Endothelial cell of umbilical vein (primary cell): ENCODE data around the gene RAD18. TPM values are rescaled to one million over a fixed set of nuclear protein-coding genes. Genes with fewer than 3 reads are reported as not detected.

ENCODE experiments used
- BruUV-seq: library from RNA; stranded (reverse); fragments of 400-500 nt; replicated peaks from 2 replicates; lab custom pipeline; 2021; lab: Mats Ljungman, UMichigan
- CTCF ChIA-PET: fragments of 300-600, 350-600 bp; sonication (Branson Sonifier 250); formaldehyde crosslinking; loops from one replicate; lab custom pipeline; 2021; ENCODE audit warnings: antibody characterized with exemption, inconsistent platforms; lab: Charles Lee
- POLR2A ChIA-PET: fragments of 300-600, 350-600 bp; sonication (Branson Sonifier 250); formaldehyde crosslinking; loops from one replicate; lab custom pipeline; 2021; ENCODE audit warnings: antibody characterized with exemption, inconsistent platforms; lab: Charles Lee
- DNase-seq: peaks from one replicate; pipeline ENCODE4 v3.0.0-alpha.2; 2011; ENCODE audit warnings: low read depth, low spot score
- FAIRE-seq: peaks from 2 replicates; lab custom pipeline; 2011; peaks lifted over from hg19 to GRCh38; lab: Jason Lieb, UNC
- H2AFZ ChIP-seq: 2 replicates; pipeline ENCODE4 v1.6.0; 2012; ENCODE audit warnings: low read depth, low read length, control low read depth, inconsistent platforms
- H3K27ac ChIP-seq: 2 replicates; pipeline ENCODE4 v1.5.1; 2011; ENCODE audit warnings: low read depth, mild to moderate bottlenecking, control low read depth, low read length, moderate library complexity; ENCODE audit not compliant: insufficient read depth
- H3K27me3 ChIP-seq, 2 experiments: 2 replicates each; pipeline versions ENCODE4 v1.6.0 to v1.6.1; 2011; ENCODE audit warnings: low read length in 2 of 2, mixed read lengths in 1 of 2; ENCODE audit not compliant: control insufficient read depth in 2 of 2, insufficient read depth in 2 of 2
- H3K36me3 ChIP-seq, 2 experiments: 2 replicates in 1 of 2; 3 replicates in 1 of 2; pipeline ENCODE4 v1.5.1; 2011; ENCODE audit warnings: low read length in 2 of 2, mild to moderate bottlenecking in 1 of 2, moderate library complexity in 1 of 2; ENCODE audit not compliant: control insufficient read depth in 2 of 2, insufficient read depth in 2 of 2; ENCODE audit errors: extremely low read depth in 1 of 2
- H3K4me1 ChIP-seq: 3 replicates; pipeline ENCODE4 v1.5.1; 2011; ENCODE audit warnings: mild to moderate bottlenecking, low read length; ENCODE audit not compliant: control insufficient read depth, insufficient read depth; ENCODE audit errors: extremely low read depth
- H3K4me2 ChIP-seq: 2 replicates; pipeline ENCODE4 v1.6.1; 2011; ENCODE audit warnings: low read length, control low read depth, mixed read lengths; ENCODE audit not compliant: insufficient read depth
- H3K4me3 ChIP-seq, 3 experiments: fragments of 200-600 bp in 1 of 3; sonication (generic), shearing (Covaris generic) in 1 of 3; replicated peaks in 1 of 3; 2 replicates each; pipeline ENCODE4 v1.5.1; 2011 to 2016; ENCODE audit warnings: control low read depth in 3 of 3, low read length in 3 of 3, mild to moderate bottlenecking in 2 of 3, inconsistent platforms in 1 of 3, low read depth in 1 of 3, moderate library complexity in 1 of 3; ENCODE audit not compliant: insufficient read depth in 1 of 3
- H3K79me2 ChIP-seq: 2 replicates; pipeline ENCODE4 v1.6.0; 2012; ENCODE audit warnings: low read length, inconsistent platforms; ENCODE audit not compliant: control insufficient read depth, insufficient read depth
- H3K9ac ChIP-seq: replicated peaks from 2 replicates; pipeline ENCODE3; 2011; ENCODE audit warnings: low read length, control low read depth; ENCODE audit not compliant: insufficient read depth; ENCODE audit errors: extremely low read depth
- H3K9me1 ChIP-seq: replicated peaks from 3 replicates; pipeline ENCODE4 v1.6.0; 2011; ENCODE audit warnings: mild to moderate bottlenecking, low read length; ENCODE audit not compliant: control insufficient read depth, insufficient read depth; ENCODE audit errors: extremely low read depth
- H3K9me3 ChIP-seq: replicated peaks from 2 replicates; pipeline ENCODE4 v1.5.1; 2012; ENCODE audit warnings: low read length, inconsistent platforms; ENCODE audit not compliant: control insufficient read depth, insufficient read depth
- H4K20me1 ChIP-seq: replicated peaks from 2 replicates; pipeline ENCODE3; 2011; ENCODE audit warnings: mild to moderate bottlenecking, low read length; ENCODE audit not compliant: control insufficient read depth, insufficient read depth; ENCODE audit errors: extremely low read depth
- EZH2 ChIP-seq: IDR thresholded peaks from 2 replicates; pipeline ENCODE4 v1.6.1; 2012; ENCODE audit warnings: borderline replicate concordance, low read depth, mild to moderate bottlenecking, moderate library complexity, low read length, inconsistent platforms; ENCODE audit not compliant: severe bottlenecking
- FOS ChIP-seq: IDR thresholded peaks from 2 replicates; pipeline ENCODE4 v1.6.1; 2011; ENCODE audit warnings: mild to moderate bottlenecking, low read length, moderate library complexity, borderline replicate concordance; ENCODE audit not compliant: insufficient read depth
- GATA2 ChIP-seq: IDR thresholded peaks from 2 replicates; pipeline ENCODE4 v1.7.0; 2011; ENCODE audit warnings: low read depth, mild to moderate bottlenecking, moderate library complexity, mixed read lengths, low read length; ENCODE audit not compliant: insufficient read length, insufficient read depth
- JUN ChIP-seq: IDR thresholded peaks from 2 replicates; pipeline ENCODE4 v1.6.1; 2011; ENCODE audit warnings: borderline replicate concordance, low read depth; ENCODE audit not compliant: insufficient read length, insufficient read depth
- MAX ChIP-seq: IDR thresholded peaks from 2 replicates; pipeline ENCODE4 v1.6.1; 2011; ENCODE audit not compliant: insufficient read depth, insufficient read length
- MYC ChIP-seq: IDR thresholded peaks from one replicate; pipeline ENCODE4 v1.6.1; 2011; ENCODE audit warnings: mild to moderate bottlenecking, low read depth, low read length
- POLR2A ChIP-seq: IDR thresholded peaks from 2 replicates; pipeline ENCODE4 v1.6.1; 2012; ENCODE audit warnings: low read depth, mild to moderate bottlenecking, control low read depth, low read length
- POLR2AphosphoS5 ChIP-seq: IDR thresholded peaks from 2 replicates; pipeline ENCODE4 v1.6.1; 2012; ENCODE audit warnings: low read depth, mild to moderate bottlenecking, control low read depth, low read length, moderate library complexity; ENCODE audit not compliant: insufficient read depth
- dilution Hi-C: fragments of 300-500 bp; cut with MboI; formaldehyde crosslinking; loops from one replicate; pipeline ENCODE4 v1.15.0; 2019; ENCODE audit warnings: low sequenced_read_pairs; ENCODE audit not compliant: extremely low pct_ligation_motif_present
- intact Hi-C: fragments of 100-400 bp; cut with micrococcal nuclease; formaldehyde crosslinking; loops from one replicate; pipeline ENCODE4 v1.10.0; 2022
- polyA plus RNA-seq, 4 experiments: library from polyadenylated mRNA; depleted of rRNA in 3 of 4; stranded (reverse) in 3 of 4; unstranded in 1 of 4; fragments of >200 nt; gene quantifications; 2 replicates each; pipeline versions ENCODE4 v1.2.1 to v1.2.3, GENCODE V29; 2011 to 2012; ENCODE audit warnings: missing spikeins in 1 of 4
- total RNA-seq: library from RNA; stranded (reverse); gene quantifications from 2 replicates; pipeline ENCODE4 v1.2.3, GENCODE V29; 2021
- TF ChIP-seq, protein P1 (sequence below), 2 donors: IDR thresholded peaks; 1 replicate in 1 of 2; 2 replicates in 1 of 2; pipeline ENCODE4 v1.5.1; 2011; ENCODE audit warnings: low read length in 2 of 2, mild to moderate bottlenecking in 2 of 2, moderate library complexity in 2 of 2, control low read depth in 1 of 2, inconsistent platforms in 1 of 2, low read depth in 1 of 2; ENCODE audit not compliant: insufficient read depth in 1 of 2; ENCODE audit errors: extremely low read depth in 1 of 2

The RAD18 gene
- total and polyA plus RNA-seq, 2 donors (not counting 3 experiments of a cell fraction or from before 2014, with no cell fraction given): 7.9 to 23.8 TPM

GRCh38 chr3:8841472-8841871 is 121.8 kb downstream of the RAD18 start:
- intact Hi-C loops: no loop called here
- Histone ChIP-seq H3K4me3 (no peak overlapping the region), H3K9me3 (no peaks in the 10 kb centered on the region), H4K20me1 (no peaks in the 10 kb centered on the region), H3K4me1 (peaks cover 6% of the 10 kb centered on the region), H2AFZ (no peak overlapping the region), H3K79me2 (no peaks in the 10 kb centered on the region), H3K9ac (no peak overlapping the region), H3K27ac (no peak overlapping the region), H3K4me2 (no peak overlapping the region), H3K36me3 (no peaks in the 10 kb centered on the region), H3K9me1 (no peaks in the 10 kb centered on the region), H3K27me3 (no peaks in the 10 kb centered on the region)
- no TSS peak for BruUV-seq
- FAIRE-seq: no peak
- no peak for DNase-seq
- ChIA-PET POLR2A (no interaction called here), CTCF (interaction anchor here (1.9 kb wide), 1 partner anchor 72 kb away, joined by 6 read pairs; the partner anchor contains the start of gene OXTR)
- dilution Hi-C loops: no loop called here
- TF ChIP-seq POLR2A (no peak), MAX (no peak), POLR2AphosphoS5 (no peak), JUN (no peak), GATA2 (no peak), MYC (no peak)

- CTCF ChIA-PET: interaction anchor here (0.6 to 1.9 kb wide), 4 partner anchors 9 to 71 kb away, joined by 3 to 6 read pairs (median 4); partner anchors contain the start of gene OXTR
- H3K4me2 ChIP-seq: no peak overlapping the region
- no TSS peak for BruUV-seq
These were observed 122.7 kb downstream of the RAD18 start for GRCh38 chr3:8840556-8840955.

More at GRCh38 chr3:8840556-8840955, 122.7 kb downstream of the RAD18 start:
- Histone ChIP-seq H3K4me3 (no peak overlapping the region), H3K27ac (no peak overlapping the region), H3K9me3 (no peaks in the 10 kb centered on the region), H3K9ac (no peak overlapping the region), H3K36me3 (no peaks in the 10 kb centered on the region), H3K79me2 (no peaks in the 10 kb centered on the region), H4K20me1 (no peaks in the 10 kb centered on the region), H3K9me1 (no peaks in the 10 kb centered on the region), H2AFZ (no peak overlapping the region), H3K27me3 (no peaks in the 10 kb centered on the region), H3K4me1 (no peaks in the 10 kb centered on the region)
- dilution Hi-C loops: no loop called here
- TF ChIP-seq GATA2 (no peak), EZH2 (no peak), MYC (no peak), POLR2AphosphoS5 (no peak), POLR2A (no peak), FOS (no peak), MAX (no peak)
- TF ChIP-seq, protein P1, sequence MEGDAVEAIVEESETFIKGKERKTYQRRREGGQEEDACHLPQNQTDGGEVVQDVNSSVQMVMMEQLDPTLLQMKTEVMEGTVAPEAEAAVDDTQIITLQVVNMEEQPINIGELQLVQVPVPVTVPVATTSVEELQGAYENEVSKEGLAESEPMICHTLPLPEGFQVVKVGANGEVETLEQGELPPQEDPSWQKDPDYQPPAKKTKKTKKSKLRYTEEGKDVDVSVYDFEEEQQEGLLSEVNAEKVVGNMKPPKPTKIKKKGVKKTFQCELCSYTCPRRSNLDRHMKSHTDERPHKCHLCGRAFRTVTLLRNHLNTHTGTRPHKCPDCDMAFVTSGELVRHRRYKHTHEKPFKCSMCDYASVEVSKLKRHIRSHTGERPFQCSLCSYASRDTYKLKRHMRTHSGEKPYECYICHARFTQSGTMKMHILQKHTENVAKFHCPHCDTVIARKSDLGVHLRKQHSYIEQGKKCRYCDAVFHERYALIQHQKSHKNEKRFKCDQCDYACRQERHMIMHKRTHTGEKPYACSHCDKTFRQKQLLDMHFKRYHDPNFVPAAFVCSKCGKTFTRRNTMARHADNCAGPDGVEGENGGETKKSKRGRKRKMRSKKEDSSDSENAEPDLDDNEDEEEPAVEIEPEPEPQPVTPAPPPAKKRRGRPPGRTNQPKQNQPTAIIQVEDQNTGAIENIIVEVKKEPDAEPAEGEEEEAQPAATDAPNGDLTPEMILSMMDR (IDR thresholded peaks at IDR 0.05; ENCODE audit: extremely low read depth in 1 of 2, insufficient read depth in 1 of 2, low read depth in 1 of 2, low read length in 2 of 2): no peak
- POLR2A ChIA-PET: no interaction called here
- no peak for FAIRE-seq
- intact Hi-C loops: no loop called here
- no peak for DNase-seq
